ENCODE results near the gene HGD. TPM values are rescaled to one million over a fixed set of nuclear protein-coding genes. Genes with fewer than 3 reads are reported as not detected.

HGD gene
- total and polyA plus RNA-seq, 10 of the 15 experiments (the other 5 are each of a cell fraction or from before 2014, with no cell fraction given) = 0.18 to 0.81 (median 0.40) TPM; not detected in 6

GRCh38 chr3:120601554-120601953, 80.5 kb downstream of the HGD start:
- Histone ChIP-seq H3K9me3 (replicated peaks; ENCODE audit: control insufficient read depth, insufficient read depth, low read length) (no peaks in the 10 kb centered on the region), H3K9ac (ENCODE audit: control insufficient read depth, insufficient read depth, low read length) (no peak overlapping the region), H3K4me2 (ENCODE audit: control insufficient read depth, insufficient read depth) (no peak overlapping the region), H3K36me3 (ENCODE audit: control insufficient read depth in 2 of 2, insufficient read depth in 2 of 2, low read length in 1 of 2) (peaks cover 0 to 8% of the 10 kb centered on the region in 2 experiments; a peak in 3 of 4 replicates), H3K4me1 (ENCODE audit: control insufficient read depth, insufficient read depth, low read length) (no peaks in the 10 kb centered on the region; the same call in 1 of the 2 replicates), H4K20me1 (ENCODE audit: control insufficient read depth, insufficient read depth) (no peaks in the 10 kb centered on the region; the same call in 1 of the 2 replicates), H3K79me2 (ENCODE audit: control insufficient read depth, insufficient read depth, low read length) (peaks cover 34% of the 10 kb centered on the region), H3K27me3 (replicated peaks in 1 of 2; ENCODE audit: control insufficient read depth in 2 of 2, insufficient read depth in 2 of 2, low read length in 1 of 2) (no peaks in the 10 kb centered on the region), H3K27ac (ENCODE audit: control insufficient read depth, insufficient read depth) (no peak overlapping the region), H3K4me3 (no peak overlapping the region), H2AFZ (ENCODE audit: control insufficient read depth, low read depth, low read length) (no peak overlapping the region)
- POLR2A ChIA-PET = no interaction called here
- ATAC-seq (no peak), DNase-seq (ENCODE audit: low read depth, low spot score) (no peak), FAIRE-seq (no peak)
- in situ Hi-C loops (cut with MboI) = loop anchor here (10.0 kb wide), 1 partner anchor 63 kb away; no protein-coding TSS in a partner anchor
- SMC1A ChIA-PET (ENCODE audit: uncharacterized antibody, unreplicated experiment) = interaction anchor here (1.5 kb wide), 1 partner anchor 92 kb away, joined by 3 read pairs; no protein-coding TSS in a partner anchor
- TF ChIP-seq MEF2A (IDR thresholded peaks at IDR 0.05; ENCODE audit: insufficient read depth, low read depth, low read length) (no peak), E2F8 (IDR thresholded peaks at IDR 0.05; ENCODE audit: low read depth, partially characterized antibody) (no peak), RELB (IDR thresholded peaks at IDR 0.05; ENCODE audit: low read depth) (no peak), CREM (IDR thresholded peaks at IDR 0.05; ENCODE audit: low read depth) (no peak), BMI1 (IDR thresholded peaks at IDR 0.05; ENCODE audit: borderline replicate concordance) (no peak), DPF2 (IDR thresholded peaks at IDR 0.05) (no peak), FOS (IDR thresholded peaks at IDR 0.05; ENCODE audit: borderline replicate concordance, extremely low read depth, insufficient read length) (no peak), SMARCA5 (IDR thresholded peaks at IDR 0.05) (no peak), NFYA (IDR thresholded peaks at IDR 0.05; ENCODE audit: borderline replicate concordance, low read depth, low read length) (no peak), EZH2 (IDR thresholded peaks at IDR 0.05; ENCODE audit: borderline replicate concordance, control insufficient read depth, low read depth, low read length) (no peak)
- CTCF ChIA-PET = interaction anchor here (1.9 kb wide), 1 partner anchor 34 kb away, joined by 10 read pairs; no protein-coding TSS in a partner anchor
- BruUV-seq (replicated peaks) = no TSS peak
- RAD21 ChIA-PET (ENCODE audit: unreplicated experiment) = no interaction called here
- 74% methylated on average over 4 of the region's 4 CpGs for WGBS (ENCODE audit: insufficient coverage, insufficient replicate concordance, low lambda C conversion rate, missing lambda C conversion rate)
- intact Hi-C loops (cut with micrococcal nuclease; ENCODE audit: unreplicated experiment) = no loop called here

Measured in GM12878 (cell line).